H1 (cell line): ENCODE results near the gene DGKD. TPM values are rescaled to one million over a fixed set of nuclear protein-coding genes. Genes with fewer than 3 reads are reported as not detected.

ENCODE experiments used
- BRCA1 ChIP-seq: IDR thresholded peaks from 2 replicates; pipeline ENCODE4 v1.6.1; 2012; ENCODE audit warnings: low read depth, low read length, improper control_type of control experiment
- FOSL1 ChIP-seq: IDR thresholded peaks from 2 replicates; pipeline ENCODE4 v1.6.1; 2011; ENCODE audit warnings: mild to moderate bottlenecking, low read depth, low read length, moderate library complexity; ENCODE audit not compliant: insufficient read depth
- HDAC6 ChIP-seq: IDR thresholded peaks from one replicate; pipeline ENCODE4 v1.7.1; 2012; ENCODE audit warnings: low read depth, mild to moderate bottlenecking, inconsistent platforms, low read length, moderate library complexity
- KDM4A ChIP-seq: IDR thresholded peaks from one replicate; pipeline ENCODE4 v1.7.1; 2012; ENCODE audit warnings: low read depth, mild to moderate bottlenecking, moderate library complexity, low read length, inconsistent platforms; ENCODE audit not compliant: severe bottlenecking
- NRF1 ChIP-seq: IDR thresholded peaks from 2 replicates; pipeline ENCODE4 v1.6.1; 2011; ENCODE audit warnings: mild to moderate bottlenecking, low read depth, low read length, improper control_type of control experiment
- POLR2AphosphoS5 ChIP-seq: IDR thresholded peaks from 2 replicates; pipeline ENCODE4 v1.6.1; 2011; ENCODE audit warnings: low read depth, low read length
- SAP30 ChIP-seq: fragments of 300-600 bp; sonication (generic); IDR thresholded peaks from 2 replicates; pipeline ENCODE4 v1.7.1; 2012; ENCODE audit warnings: low read length, moderate library complexity, mild to moderate bottlenecking, inconsistent platforms; ENCODE audit not compliant: insufficient read depth, insufficient replicate concordance
- TAF7 ChIP-seq: optimal IDR thresholded peaks from 2 replicates; pipeline ENCODE3; 2011; ENCODE audit warnings: low read depth, mild to moderate bottlenecking, inconsistent platforms, low read length, moderate library complexity, borderline replicate concordance
- TCF12 ChIP-seq: IDR thresholded peaks from 2 replicates; pipeline ENCODE4 v1.6.1; 2011; ENCODE audit warnings: low read depth, mild to moderate bottlenecking, low read length
- TEAD4 ChIP-seq: IDR thresholded peaks from 2 replicates; pipeline ENCODE4 v1.6.1; 2012; ENCODE audit warnings: low read depth, low read length, inconsistent platforms, mixed read lengths
- ZNF274 ChIP-seq: IDR thresholded peaks from 2 replicates; pipeline ENCODE4 v1.7.0; 2012; ENCODE audit warnings: low read length, borderline replicate concordance; ENCODE audit errors: extremely low read depth
- polyA plus RNA-seq, 7 experiments: library from polyadenylated mRNA; depleted of rRNA in 3 of 7; stranded (reverse) in 5 of 7; unstranded in 2 of 7; fragments of >200 nt in 5 of 7; fragments of 200-250 nt in 2 of 7; gene quantifications; 1 replicate in 5 of 7; 2 replicates in 1 of 7; 4 replicates in 1 of 7; pipeline versions ENCODE4 v1.2.1 to v1.2.3, GENCODE V29; 2011 to 2013; ENCODE audit warnings: missing spikeins in 2 of 7, mixed read lengths in 2 of 7
- total RNA-seq: library from RNA; stranded (reverse); fragmentation: NEBNext Ultra II Directional; extraction: Animal tissue kit (Norgen Biotek cat#: 25700); gene quantifications from 2 replicates; pipeline ENCODE4 v1.2.1, GENCODE V29; 2021

Gene DGKD
- total and polyA plus RNA-seq, 2 of the 8 experiments (the other 6 are each of a cell fraction or from before 2014, with no cell fraction given), result 7.7 to 30.9 TPM

DNA sequence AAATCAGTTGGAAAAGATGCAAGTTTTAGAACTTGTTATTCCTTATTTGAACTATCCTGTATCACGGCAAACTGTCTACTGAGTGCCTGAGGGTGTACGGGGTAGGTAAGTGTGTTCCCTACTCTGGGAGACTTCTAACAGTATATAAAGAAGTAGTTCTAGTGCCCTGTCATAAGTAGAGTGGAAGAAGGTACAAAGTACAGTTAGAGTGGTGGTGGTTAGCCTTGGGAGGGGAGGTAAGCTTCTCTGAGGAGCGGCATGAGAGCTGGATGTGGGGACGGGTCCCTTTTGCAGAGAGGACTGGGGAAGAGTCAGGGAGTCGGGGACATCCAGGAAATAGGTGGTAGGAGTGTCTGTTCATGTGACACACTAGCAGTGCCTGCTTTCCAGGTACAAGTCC, 48.5 kb downstream of the DGKD start (continued):
- TF ChIP-seq FOSL1, result no peak
- no peak for TF ChIP-seq POLR2AphosphoS5
- no peak for TF ChIP-seq BRCA1
- no peak for TF ChIP-seq NRF1
- no peak for TF ChIP-seq TAF7
- no peak for TF ChIP-seq KDM4A
- no peak for TF ChIP-seq ZNF274
- no peak for TF ChIP-seq SAP30
- TF ChIP-seq TCF12, result no peak
- no peak for TF ChIP-seq TEAD4
- TF ChIP-seq HDAC6, result no peak
